Purkinje cell (primary cell): ENCODE measurements around the gene FPGT. TPM values are rescaled to one million over a fixed set of nuclear protein-coding genes. Genes with fewer than 3 reads are reported as not detected.

Source experiments
- polyA plus RNA-seq: library from polyadenylated mRNA; unstranded; fragments of >200 nt; fragmentation: Nextera tagmentation; gene quantifications from 2 replicates; pipeline ENCODE4 v1.2.1, GENCODE V29; 2014

Gene FPGT
- polyA plus RNA-seq, result 10.9 and 15.7 TPM in 2 replicates

GRCh38 chr1:74197657-74198552 lies at the start of gene FPGT, which contains the start of gene LRRIQ3:
TSS of gene FPGT (plus strand) at chr1:74198242. CDS start at chr1:74198279, 37 bp downstream.
TSS of gene LRRIQ3 (minus strand) at chr1:74198176. CDS start at chr1:74183684, 14,492 bp downstream.

GRCh38 chr1:74235153-74235552 lies 37.1 kb downstream of the FPGT start, which contains the start of gene TNNI3K:
TSS of gene TNNI3K (plus strand) at chr1:74235387. CDS start at chr1:74235452, 65 bp downstream.

Other genes with a start within 250 kb of the FPGT start
- gene LRRIQ3, start 66 bp upstream of the FPGT start, polyA plus RNA-seq, result 3.3 and 4.6 TPM in 2 replicates
- 0.69 and 1.5 TPM in 2 replicates for gene TNNI3K, start 37.1 kb downstream of the FPGT start, polyA plus RNA-seq